ENCODE measurements around the gene CDHR2. TPM values are rescaled to one million over a fixed set of nuclear protein-coding genes. Genes with fewer than 3 reads are reported as not detected.
A peak's percentile ranks its signal among the peaks of the same experiment; 100 is the strongest.

The CDHR2 gene
- total RNA-seq, 4 donors from 2014 or later = not detected

DNA sequence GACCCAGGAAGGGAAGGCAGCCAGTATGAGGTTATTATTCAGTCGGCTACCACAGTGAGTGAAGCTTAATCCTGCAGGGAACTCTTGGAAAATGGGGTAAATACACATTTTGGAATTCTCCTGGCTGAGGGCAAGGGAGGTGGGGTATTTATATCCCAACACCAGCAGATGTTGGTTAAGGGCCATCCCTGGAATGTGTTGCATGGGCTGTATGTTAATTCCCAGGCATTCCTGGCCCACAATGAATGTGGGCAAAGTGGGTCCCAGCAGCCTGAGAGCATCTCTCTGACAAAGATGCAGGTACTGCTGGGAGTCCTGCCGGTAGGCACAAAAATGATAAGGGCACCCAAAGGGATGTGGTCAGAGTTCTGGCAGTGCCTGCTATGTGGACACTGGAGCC, 63.7 kb downstream of the CDHR2 start:
- no peak for TF ChIP-seq CTCF (IDR thresholded peaks at IDR 0.05)
- no peak for ATAC-seq (ENCODE audit: low FRiP score)

GRCh38 chr5:176614805-176615478, 65.8 kb downstream of the CDHR2 start:
- no peak for TF ChIP-seq CTCF (IDR thresholded peaks at IDR 0.05)
- DNase-seq (ENCODE audit: low spot score) (no peak), ATAC-seq (ENCODE audit: low FRiP score) (no peak)

More for the DNA sequence above, 63.7 kb downstream of the CDHR2 start:
- DNase-seq (ENCODE audit: low spot score) = no peak

- no peak for DNase-seq (ENCODE audit: low spot score)
- TF ChIP-seq CTCF (IDR thresholded peaks at IDR 0.05) = no peak
These were observed 67.4 kb downstream of the CDHR2 start for GRCh38 chr5:176616511-176616910.

DNA sequence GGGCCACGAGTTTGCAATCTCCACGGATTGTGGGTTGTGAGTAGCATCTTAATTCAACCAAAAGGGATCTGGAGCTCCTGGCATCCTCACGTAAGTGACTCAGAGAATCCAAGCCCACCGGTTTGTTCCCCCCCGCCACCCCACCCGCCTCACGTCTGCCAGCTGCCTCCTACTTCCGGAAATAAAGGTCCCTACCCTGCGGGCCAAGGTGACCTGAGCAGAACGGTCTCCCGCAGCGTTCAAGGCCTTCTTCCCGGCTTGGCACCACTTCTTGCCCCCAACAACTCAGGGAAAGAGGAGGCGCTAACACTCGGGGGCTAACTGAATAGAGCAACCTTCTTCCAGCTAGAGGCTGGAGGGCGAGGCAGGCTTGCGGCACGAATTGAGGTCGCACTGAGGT, 69.6 kb downstream of the CDHR2 start:
- ATAC-seq (ENCODE audit: low FRiP score) = no peak
- no peak for DNase-seq (ENCODE audit: low spot score)
- TF ChIP-seq CTCF (IDR thresholded peaks at IDR 0.05) = no peak

More at GRCh38 chr5:176616511-176616910, 67.4 kb downstream of the CDHR2 start:
- no peak for ATAC-seq (ENCODE audit: low FRiP score)

GRCh38 chr5:176619203-176619568, 70.0 kb downstream of the CDHR2 start:
- TF ChIP-seq CTCF (IDR thresholded peaks at IDR 0.05) = no peak
- DNase-seq (ENCODE audit: low spot score) = no peak
- peak; percentile 18 for ATAC-seq (ENCODE audit: low FRiP score)

DNA sequence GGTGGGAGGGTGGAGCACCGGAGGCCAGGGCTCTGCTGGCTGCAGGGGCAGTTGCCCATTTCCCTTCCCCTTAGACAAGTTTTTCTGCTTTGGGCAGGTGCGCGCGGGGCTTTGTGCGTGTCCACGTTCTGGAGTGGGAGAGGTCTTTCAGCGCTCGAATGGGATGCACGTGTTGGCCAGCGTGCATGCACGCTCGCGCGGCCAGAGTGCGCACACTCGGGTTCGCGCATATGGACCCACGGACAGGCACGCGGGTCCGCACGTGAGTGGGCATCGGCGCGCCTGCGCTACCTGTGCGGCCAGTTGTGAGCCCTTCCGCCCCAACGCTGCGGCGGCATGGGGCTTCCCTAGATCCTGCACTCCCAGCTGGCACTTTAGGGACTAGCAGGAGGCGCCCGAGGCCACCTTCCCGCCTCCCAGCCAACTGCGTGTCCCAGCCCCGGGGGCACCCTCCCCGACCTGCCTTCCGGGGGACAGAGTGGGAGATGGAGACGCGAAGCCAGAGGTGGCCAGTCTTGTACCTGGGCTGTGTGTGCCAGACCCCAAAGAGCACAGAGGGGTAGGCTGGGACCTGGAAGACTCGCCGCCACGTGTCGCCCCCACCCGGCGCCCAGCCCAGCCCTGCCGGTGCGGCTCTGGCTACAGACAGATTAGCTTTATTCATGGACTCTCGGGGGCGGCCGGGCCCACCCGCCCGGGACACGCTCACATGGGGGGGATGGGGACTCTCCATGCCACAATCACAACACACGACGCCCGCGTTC, 70.6 kb downstream of the CDHR2 start:
- TF ChIP-seq CTCF (IDR thresholded peaks at IDR 0.05) = no peak
- DNase-seq (ENCODE audit: low spot score) (no peak), ATAC-seq (ENCODE audit: low FRiP score) (no peak)
